K562 (cell line): Measurements from ENCODE around the gene HRC. TPM values are rescaled to one million over a fixed set of nuclear protein-coding genes. Genes with fewer than 3 reads are reported as not detected.

Experiments used
- LARP7 ChIP-seq: fragments of 450-650 bp; IDR thresholded peaks from 2 replicates; pipeline ENCODE4 v1.6.1; 2016
- NEUROD1 ChIP-seq: fragments of 150-350 bp; IDR thresholded peaks from 2 replicates; pipeline ENCODE4 v1.6.1; 2014; ENCODE audit warnings: borderline replicate concordance, low read length, low read depth; ENCODE audit not compliant: partially characterized antibody
- NR2C2 ChIP-seq, 2 experiments: fragments of 200-800 bp in 1 of 2; sonication (Bioruptor generic) in 1 of 2; sonication (generic) in 1 of 2; formaldehyde crosslinking in 1 of 2; IDR thresholded peaks; 2 replicates each; pipeline versions ENCODE4 v1.6.1 to v1.8.0; 2016 to 2022; ENCODE audit warnings: mild to moderate bottlenecking in 1 of 2, missing compliant biosample characterization in 1 of 2, missing genetic modification characterization in 1 of 2, missing genetic modification reagents in 1 of 2
- POLR2AphosphoS2 ChIP-seq: IDR thresholded peaks from 2 replicates; pipeline ENCODE4 v1.6.1; 2012; ENCODE audit warnings: low read length, improper control_type of control experiment
- RCOR1 ChIP-seq, 2 experiments: IDR thresholded peaks; 2 replicates each; pipeline ENCODE4 v1.6.1; 2012; ENCODE audit warnings: low read depth in 2 of 2, low read length in 2 of 2, borderline replicate concordance in 1 of 2, improper control_type of control experiment in 1 of 2
- SETDB1 ChIP-seq: IDR thresholded peaks from one replicate; pipeline ENCODE4 v1.6.1; 2012; ENCODE audit warnings: low read length, control low read depth, inconsistent platforms
- SIRT6 ChIP-seq: IDR thresholded peaks from one replicate; pipeline ENCODE4 v1.6.1; 2012; ENCODE audit warnings: low read depth, mild to moderate bottlenecking, control low read depth, inconsistent platforms, low read length, moderate library complexity
- SMARCA5 ChIP-seq: fragments of 450-650 bp; IDR thresholded peaks from 2 replicates; pipeline ENCODE4 v1.6.1; 2016
- SMARCB1 ChIP-seq: IDR thresholded peaks from 2 replicates; pipeline ENCODE4 v1.6.1; 2011; ENCODE audit warnings: improper control_type of control experiment, low read depth; ENCODE audit not compliant: insufficient read length
- SUPT5H ChIP-seq: fragments of 450-650 bp; IDR thresholded peaks from 2 replicates; pipeline ENCODE4 v1.6.1; 2016
- TEAD4 ChIP-seq, 2 experiments: sonication (generic) in 1 of 2; formaldehyde crosslinking in 1 of 2; IDR thresholded peaks; 2 replicates each; pipeline versions ENCODE4 v1.6.1 to v1.8.0; 2012 to 2022; ENCODE audit warnings: borderline replicate concordance in 1 of 2, inconsistent platforms in 1 of 2, low read length in 1 of 2, mild to moderate bottlenecking in 1 of 2, missing genetic modification reagents in 1 of 2
- TOE1 ChIP-seq, 2 experiments: fragments of 450-650 bp in 1 of 2; sonication (generic) in 1 of 2; formaldehyde crosslinking in 1 of 2; IDR thresholded peaks; 2 replicates each; pipeline versions ENCODE4 v1.7.1 to v1.8.0; 2016 to 2022; ENCODE audit warnings: borderline replicate concordance in 2 of 2, mild to moderate bottlenecking in 2 of 2, antibody characterized with exemption in 1 of 2, inconsistent platforms in 1 of 2, low read depth in 1 of 2, missing genetic modification reagents in 1 of 2, moderate library complexity in 1 of 2
- TRIM24 ChIP-seq, 2 experiments: fragments of 450-650 bp; IDR thresholded peaks; 2 replicates each; pipeline ENCODE4 v1.6.1; 2016
- XRCC4 ChIP-seq: IDR thresholded peaks from one replicate; pipeline ENCODE4 v1.6.1; 2011; ENCODE audit not compliant: insufficient read depth, insufficient read length; ENCODE audit errors: extremely low read depth
- ZBED1 ChIP-seq: IDR thresholded peaks from 2 replicates; pipeline ENCODE4 v1.6.1; 2014
- polyA plus RNA-seq, 8 experiments: library from polyadenylated mRNA; depleted of rRNA in 4 of 8; stranded (reverse) in 5 of 8; unstranded in 3 of 8; fragments of >200 nt; fragmentation: Nextera tagmentation in 2 of 8; fragmentation: Illumina TruSeq in 1 of 8; extraction: Ambion mirVana in 2 of 8; extraction: Trizol in 1 of 8; gene quantifications; 2 replicates each; pipeline versions ENCODE4 v1.2.1 to v1.2.3, GENCODE V29; 2011 to 2014; ENCODE audit warnings: inconsistent platforms in 1 of 8, missing spikeins in 1 of 8
- total RNA-seq, 7 experiments: library from RNA; depleted of rRNA in 6 of 7; stranded (reverse); fragments of >200 nt in 6 of 7; fragmentation: Illumina TruSeq in 2 of 7; extraction: Trizol in 2 of 7; gene quantifications; 2 replicates each; pipeline versions ENCODE4 v1.2.1 to v1.2.3, GENCODE V29; 2011 to 2021; ENCODE audit warnings: low replicate concordance in 1 of 7
- TF ChIP-seq, protein P1 (sequence below): fragments of 450-650 bp; formaldehyde crosslinking; conservative IDR thresholded peaks from 2 replicates; pipeline ENCODE4 v1.4.0; 2022; ENCODE audit warnings: mild to moderate bottlenecking, missing genetic modification characterization
- TF ChIP-seq, protein P2 (sequence below): fragments of 200-800 bp; sonication (Bioruptor generic); IDR thresholded peaks from 2 replicates; pipeline ENCODE4 v1.6.1; 2017; ENCODE audit warnings: missing genetic modification characterization, missing compliant biosample characterization
- TF ChIP-seq, protein P3 (sequence below): fragments of 450-650 bp; IDR thresholded peaks from 2 replicates; pipeline ENCODE4 v1.6.1; 2016; ENCODE audit warnings: mild to moderate bottlenecking
- TF ChIP-seq, protein P4 (sequence below): sonication (generic); formaldehyde crosslinking; IDR thresholded peaks from 2 replicates; pipeline ENCODE4 v1.8.0; 2022; ENCODE audit warnings: missing genetic modification reagents, mild to moderate bottlenecking, borderline replicate concordance

HRC gene
- total and polyA plus RNA-seq, 9 of the 15 experiments (the other 6 are each of a cell fraction or from before 2014, with no cell fraction given), result 0.66 to 18.7 (median 13.1) TPM

DNA sequence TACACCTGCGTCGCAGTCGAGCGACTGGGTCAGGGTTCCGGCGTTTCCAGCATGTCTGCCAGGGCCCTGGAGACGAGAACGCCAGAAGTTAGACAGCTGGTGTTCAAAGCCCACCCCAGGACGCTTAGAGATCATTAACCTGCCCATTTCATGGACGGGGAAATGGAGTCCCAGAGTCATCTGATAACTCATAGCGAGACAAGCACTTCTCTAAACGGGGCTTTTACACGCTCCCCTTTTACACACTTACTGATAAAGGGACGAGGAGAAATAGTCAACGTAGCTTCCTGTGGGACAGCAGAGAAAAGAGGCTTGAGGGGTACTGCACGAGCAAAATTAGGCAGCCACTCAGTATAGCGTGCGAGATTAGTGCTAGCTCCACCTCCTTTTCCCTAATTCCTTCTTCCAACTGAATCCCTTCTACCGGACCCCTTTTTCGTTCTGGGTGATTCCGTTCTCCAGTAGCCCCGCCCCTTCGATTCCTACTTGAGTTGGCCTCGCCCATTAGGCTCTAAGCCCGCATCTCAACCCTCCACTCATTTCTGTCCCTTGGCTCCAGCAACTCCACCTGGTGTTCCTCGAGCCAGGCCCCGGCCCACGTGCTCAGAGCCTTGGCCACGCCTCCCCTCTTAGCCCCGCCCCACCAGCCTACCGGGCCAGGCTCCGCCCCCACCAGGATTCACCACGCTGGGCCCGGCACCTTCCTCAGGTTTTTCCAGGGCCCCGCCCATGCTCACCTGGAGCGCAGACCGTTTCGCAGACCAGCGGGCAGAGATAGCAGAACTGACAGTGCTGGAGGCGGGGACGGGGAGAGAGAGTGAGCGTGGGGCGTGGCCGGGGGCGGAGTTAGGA is 3.7 kb downstream of the HRC start (continued):
- TF ChIP-seq NEUROD1 (no peak), LARP7 (no peak), ZBED1 (no peak), XRCC4 (no peak), SETDB1 (no peak), TEAD4 (IDR thresholded peaks at IDR 0.05; ENCODE audit: low read length) (peak; percentile 15), TEAD4 (CRISPR knock-in tag; IDR thresholded peaks at IDR 0.05; ENCODE audit: borderline replicate concordance) (no peak), SIRT6 (no peak), POLR2AphosphoS2 (peak; percentile 62; the same call in 1 of the 2 replicates), NR2C2 (CRISPR knock-in tag; IDR thresholded peaks at IDR 0.05) (no peak), NR2C2 (tag; IDR thresholded peaks at IDR 0.05) (no peak), SUPT5H (0 out of 2 replicates have a peak, but pooled peaks have one; percentile 48), RCOR1 (IDR thresholded peaks at IDR 0.05; ENCODE audit: borderline replicate concordance in 1 of 2, low read depth in 2 of 2, low read length in 2 of 2) (peak; percentile 11 to 68; a peak in 2 of 4 replicates), TRIM24 (IDR thresholded peaks at IDR 0.05) (no peak), TOE1 (IDR thresholded peaks at IDR 0.05; ENCODE audit: borderline replicate concordance) (0 out of 2 replicates have a peak, but pooled peaks have one; percentile 35), TOE1 (CRISPR knock-in tag; IDR thresholded peaks at IDR 0.05; ENCODE audit: borderline replicate concordance, low read depth) (no peak), SMARCB1 (peak; percentile 59), SMARCA5 (peak; percentile 79; the same call in 1 of the 2 replicates)
- TF ChIP-seq, protein P1, sequence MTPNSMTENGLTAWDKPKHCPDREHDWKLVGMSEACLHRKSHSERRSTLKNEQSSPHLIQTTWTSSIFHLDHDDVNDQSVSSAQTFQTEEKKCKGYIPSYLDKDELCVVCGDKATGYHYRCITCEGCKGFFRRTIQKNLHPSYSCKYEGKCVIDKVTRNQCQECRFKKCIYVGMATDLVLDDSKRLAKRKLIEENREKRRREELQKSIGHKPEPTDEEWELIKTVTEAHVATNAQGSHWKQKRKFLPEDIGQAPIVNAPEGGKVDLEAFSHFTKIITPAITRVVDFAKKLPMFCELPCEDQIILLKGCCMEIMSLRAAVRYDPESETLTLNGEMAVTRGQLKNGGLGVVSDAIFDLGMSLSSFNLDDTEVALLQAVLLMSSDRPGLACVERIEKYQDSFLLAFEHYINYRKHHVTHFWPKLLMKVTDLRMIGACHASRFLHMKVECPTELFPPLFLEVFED (CRISPR knock-in tag), result no peak
- TF ChIP-seq, protein P2, sequence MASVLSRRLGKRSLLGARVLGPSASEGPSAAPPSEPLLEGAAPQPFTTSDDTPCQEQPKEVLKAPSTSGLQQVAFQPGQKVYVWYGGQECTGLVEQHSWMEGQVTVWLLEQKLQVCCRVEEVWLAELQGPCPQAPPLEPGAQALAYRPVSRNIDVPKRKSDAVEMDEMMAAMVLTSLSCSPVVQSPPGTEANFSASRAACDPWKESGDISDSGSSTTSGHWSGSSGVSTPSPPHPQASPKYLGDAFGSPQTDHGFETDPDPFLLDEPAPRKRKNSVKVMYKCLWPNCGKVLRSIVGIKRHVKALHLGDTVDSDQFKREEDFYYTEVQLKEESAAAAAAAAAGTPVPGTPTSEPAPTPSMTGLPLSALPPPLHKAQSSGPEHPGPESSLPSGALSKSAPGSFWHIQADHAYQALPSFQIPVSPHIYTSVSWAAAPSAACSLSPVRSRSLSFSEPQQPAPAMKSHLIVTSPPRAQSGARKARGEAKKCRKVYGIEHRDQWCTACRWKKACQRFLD (CRISPR knock-in tag), result no peak
- TF ChIP-seq, protein P3, sequence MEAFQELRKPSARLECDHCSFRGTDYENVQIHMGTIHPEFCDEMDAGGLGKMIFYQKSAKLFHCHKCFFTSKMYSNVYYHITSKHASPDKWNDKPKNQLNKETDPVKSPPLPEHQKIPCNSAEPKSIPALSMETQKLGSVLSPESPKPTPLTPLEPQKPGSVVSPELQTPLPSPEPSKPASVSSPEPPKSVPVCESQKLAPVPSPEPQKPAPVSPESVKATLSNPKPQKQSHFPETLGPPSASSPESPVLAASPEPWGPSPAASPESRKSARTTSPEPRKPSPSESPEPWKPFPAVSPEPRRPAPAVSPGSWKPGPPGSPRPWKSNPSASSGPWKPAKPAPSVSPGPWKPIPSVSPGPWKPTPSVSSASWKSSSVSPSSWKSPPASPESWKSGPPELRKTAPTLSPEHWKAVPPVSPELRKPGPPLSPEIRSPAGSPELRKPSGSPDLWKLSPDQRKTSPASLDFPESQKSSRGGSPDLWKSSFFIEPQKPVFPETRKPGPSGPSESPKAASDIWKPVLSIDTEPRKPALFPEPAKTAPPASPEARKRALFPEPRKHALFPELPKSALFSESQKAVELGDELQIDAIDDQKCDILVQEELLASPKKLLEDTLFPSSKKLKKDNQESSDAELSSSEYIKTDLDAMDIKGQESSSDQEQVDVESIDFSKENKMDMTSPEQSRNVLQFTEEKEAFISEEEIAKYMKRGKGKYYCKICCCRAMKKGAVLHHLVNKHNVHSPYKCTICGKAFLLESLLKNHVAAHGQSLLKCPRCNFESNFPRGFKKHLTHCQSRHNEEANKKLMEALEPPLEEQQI, result no peak
- TF ChIP-seq, protein P4, sequence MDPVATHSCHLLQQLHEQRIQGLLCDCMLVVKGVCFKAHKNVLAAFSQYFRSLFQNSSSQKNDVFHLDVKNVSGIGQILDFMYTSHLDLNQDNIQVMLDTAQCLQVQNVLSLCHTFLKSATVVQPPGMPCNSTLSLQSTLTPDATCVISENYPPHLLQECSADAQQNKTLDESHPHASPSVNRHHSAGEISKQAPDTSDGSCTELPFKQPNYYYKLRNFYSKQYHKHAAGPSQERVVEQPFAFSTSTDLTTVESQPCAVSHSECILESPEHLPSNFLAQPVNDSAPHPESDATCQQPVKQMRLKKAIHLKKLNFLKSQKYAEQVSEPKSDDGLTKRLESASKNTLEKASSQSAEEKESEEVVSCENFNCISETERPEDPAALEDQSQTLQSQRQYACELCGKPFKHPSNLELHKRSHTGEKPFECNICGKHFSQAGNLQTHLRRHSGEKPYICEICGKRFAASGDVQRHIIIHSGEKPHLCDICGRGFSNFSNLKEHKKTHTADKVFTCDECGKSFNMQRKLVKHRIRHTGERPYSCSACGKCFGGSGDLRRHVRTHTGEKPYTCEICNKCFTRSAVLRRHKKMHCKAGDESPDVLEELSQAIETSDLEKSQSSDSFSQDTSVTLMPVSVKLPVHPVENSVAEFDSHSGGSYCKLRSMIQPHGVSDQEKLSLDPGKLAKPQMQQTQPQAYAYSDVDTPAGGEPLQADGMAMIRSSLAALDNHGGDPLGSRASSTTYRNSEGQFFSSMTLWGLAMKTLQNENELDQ (CRISPR knock-in tag), result no peak
